Measurements from ENCODE around the gene MRPS16. TPM values are rescaled to one million over a fixed set of nuclear protein-coding genes. Genes with fewer than 3 reads are reported as not detected.
A peak's percentile ranks its signal among the peaks of the same experiment; 100 is the strongest.

MRPS16 gene
- total and polyA plus RNA-seq, 9 of the 15 experiments (the other 6 are each of a cell fraction or from before 2014, with no cell fraction given), result 65.0 to 239 (median 146) TPM

DNA sequence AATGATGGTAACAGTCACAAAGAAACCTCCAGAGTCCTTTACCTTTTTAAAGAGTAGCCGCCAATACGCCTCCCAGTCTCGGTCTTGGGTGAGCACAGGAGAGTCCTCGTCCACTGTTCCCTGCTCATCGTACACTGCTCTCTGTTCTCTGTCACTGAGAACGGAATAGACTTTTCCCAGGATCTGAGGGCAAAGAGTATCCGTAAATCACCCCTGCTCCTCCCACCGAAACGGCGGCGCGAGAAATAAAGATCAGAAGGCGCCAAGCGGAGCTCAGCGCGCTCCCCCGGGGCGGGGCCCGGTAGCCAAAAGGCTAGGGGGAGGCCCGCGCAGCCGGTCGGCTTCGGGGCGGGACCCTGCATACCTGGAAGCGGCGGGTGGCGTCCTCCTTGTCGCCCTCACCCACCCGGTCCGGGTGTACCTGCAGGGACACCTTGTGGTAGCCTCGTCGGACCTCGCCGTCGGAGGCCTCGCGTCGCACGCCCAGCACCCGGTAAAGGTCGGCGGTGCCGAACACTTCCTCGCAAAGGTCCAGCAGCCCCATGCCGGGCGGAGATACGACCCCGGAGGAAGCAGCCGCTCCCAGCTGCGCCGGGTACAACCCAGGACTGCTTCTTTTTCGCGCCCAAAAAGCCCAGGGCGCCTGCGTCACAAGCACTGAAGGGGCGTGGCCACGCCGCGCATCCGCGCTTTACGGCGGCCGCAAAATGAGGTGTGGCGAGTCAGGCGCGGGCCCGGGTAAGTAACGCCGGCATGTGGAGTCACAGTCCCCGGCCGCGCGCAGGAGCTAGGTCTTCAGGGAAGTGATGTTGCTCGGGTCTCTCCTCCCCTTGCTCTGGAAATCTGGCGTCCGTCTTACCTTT, 5.6 kb downstream of the MRPS16 start, which contains the start of gene DNAJC9 (continued):
- TF ChIP-seq SAFB (IDR thresholded peaks at IDR 0.05; ENCODE audit: borderline replicate concordance, low read depth, low read length) (no peak; the same call in 1 of the 2 replicates), KAT2B (IDR thresholded peaks at IDR 0.05; ENCODE audit: low read depth, low read length) (peak; percentile 21), ILK (tag; IDR thresholded peaks at IDR 0.05; ENCODE audit: borderline replicate concordance, low read depth) (no peak), ZNF696 (CRISPR knock-in tag; conservative IDR thresholded peaks at IDR 0.05) (no peak), FOSL1 (tag; conservative IDR thresholded peaks at IDR 0.05) (peak; percentile 61), XRCC5 (IDR thresholded peaks at IDR 0.05; ENCODE audit: low read depth, low read length) (peak; percentile 17; the same call in 1 of the 2 replicates), HCFC1 (IDR thresholded peaks at IDR 0.05; ENCODE audit: low read depth, low read length) (peak; percentile 61), BACH1 (tag; IDR thresholded peaks at IDR 0.05) (no peak), ATF7 (IDR thresholded peaks at IDR 0.05) (peak; percentile 88), TAF15 (IDR thresholded peaks at IDR 0.05; ENCODE audit: low read depth, low read length) (peak; percentile 66; the same call in 1 of the 2 replicates), CEBPG (CRISPR knock-in tag; IDR thresholded peaks at IDR 0.05) (peak; percentile 57; the same call in 1 of the 2 replicates), CEBPG (tag; conservative IDR thresholded peaks at IDR 0.05 in 1 of 2, IDR thresholded peaks at IDR 0.05 in 1 of 2) (no peak), ZNF778 (CRISPR knock-in tag; IDR thresholded peaks at IDR 0.05) (no peak), TCFL5 (CRISPR knock-in tag; conservative IDR thresholded peaks at IDR 0.05) (no peak), ZFP36 (IDR thresholded peaks at IDR 0.05; ENCODE audit: low read depth, low read length, partially characterized antibody) (peak; percentile 4), HNRNPLL (IDR thresholded peaks at IDR 0.05; ENCODE audit: low read depth, low read length, poor library complexity, severe bottlenecking) (peak; percentile 81), CCAR2 (IDR thresholded peaks at IDR 0.05; ENCODE audit: low read depth, low read length) (no peak), GATAD2B (IDR thresholded peaks at IDR 0.05; ENCODE audit: borderline replicate concordance) (0 out of 2 replicates have a peak, but pooled peaks have one; percentile 25)
- TF ChIP-seq, protein P1, sequence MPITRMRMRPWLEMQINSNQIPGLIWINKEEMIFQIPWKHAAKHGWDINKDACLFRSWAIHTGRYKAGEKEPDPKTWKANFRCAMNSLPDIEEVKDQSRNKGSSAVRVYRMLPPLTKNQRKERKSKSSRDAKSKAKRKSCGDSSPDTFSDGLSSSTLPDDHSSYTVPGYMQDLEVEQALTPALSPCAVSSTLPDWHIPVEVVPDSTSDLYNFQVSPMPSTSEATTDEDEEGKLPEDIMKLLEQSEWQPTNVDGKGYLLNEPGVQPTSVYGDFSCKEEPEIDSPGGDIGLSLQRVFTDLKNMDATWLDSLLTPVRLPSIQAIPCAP (CRISPR knock-in tag; IDR thresholded peaks at IDR 0.05; ENCODE audit: borderline replicate concordance), result 0 out of 2 replicates have a peak, but pooled peaks have one; percentile 86
- TF ChIP-seq, protein P2, sequence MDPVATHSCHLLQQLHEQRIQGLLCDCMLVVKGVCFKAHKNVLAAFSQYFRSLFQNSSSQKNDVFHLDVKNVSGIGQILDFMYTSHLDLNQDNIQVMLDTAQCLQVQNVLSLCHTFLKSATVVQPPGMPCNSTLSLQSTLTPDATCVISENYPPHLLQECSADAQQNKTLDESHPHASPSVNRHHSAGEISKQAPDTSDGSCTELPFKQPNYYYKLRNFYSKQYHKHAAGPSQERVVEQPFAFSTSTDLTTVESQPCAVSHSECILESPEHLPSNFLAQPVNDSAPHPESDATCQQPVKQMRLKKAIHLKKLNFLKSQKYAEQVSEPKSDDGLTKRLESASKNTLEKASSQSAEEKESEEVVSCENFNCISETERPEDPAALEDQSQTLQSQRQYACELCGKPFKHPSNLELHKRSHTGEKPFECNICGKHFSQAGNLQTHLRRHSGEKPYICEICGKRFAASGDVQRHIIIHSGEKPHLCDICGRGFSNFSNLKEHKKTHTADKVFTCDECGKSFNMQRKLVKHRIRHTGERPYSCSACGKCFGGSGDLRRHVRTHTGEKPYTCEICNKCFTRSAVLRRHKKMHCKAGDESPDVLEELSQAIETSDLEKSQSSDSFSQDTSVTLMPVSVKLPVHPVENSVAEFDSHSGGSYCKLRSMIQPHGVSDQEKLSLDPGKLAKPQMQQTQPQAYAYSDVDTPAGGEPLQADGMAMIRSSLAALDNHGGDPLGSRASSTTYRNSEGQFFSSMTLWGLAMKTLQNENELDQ (CRISPR knock-in tag; IDR thresholded peaks at IDR 0.05; ENCODE audit: borderline replicate concordance), result peak; percentile 90; the same call in 1 of the 2 replicates
- TF ChIP-seq, protein P3, sequence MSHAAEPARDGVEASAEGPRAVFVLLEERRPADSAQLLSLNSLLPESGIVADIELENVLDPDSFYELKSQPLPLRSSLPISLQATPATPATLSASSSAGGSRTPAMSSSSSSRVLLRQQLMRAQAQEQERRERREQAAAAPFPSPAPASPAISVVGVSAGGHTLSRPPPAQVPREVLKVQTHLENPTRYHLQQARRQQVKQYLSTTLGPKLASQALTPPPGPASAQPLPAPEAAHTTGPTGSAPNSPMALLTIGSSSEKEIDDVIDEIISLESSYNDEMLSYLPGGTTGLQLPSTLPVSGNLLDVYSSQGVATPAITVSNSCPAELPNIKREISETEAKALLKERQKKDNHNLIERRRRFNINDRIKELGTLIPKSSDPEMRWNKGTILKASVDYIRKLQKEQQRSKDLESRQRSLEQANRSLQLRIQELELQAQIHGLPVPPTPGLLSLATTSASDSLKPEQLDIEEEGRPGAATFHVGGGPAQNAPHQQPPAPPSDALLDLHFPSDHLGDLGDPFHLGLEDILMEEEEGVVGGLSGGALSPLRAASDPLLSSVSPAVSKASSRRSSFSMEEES (CRISPR knock-in tag; IDR thresholded peaks at IDR 0.05), result no peak
